K562 (cell line): ENCODE data around the gene AIG1. TPM values are rescaled to one million over a fixed set of nuclear protein-coding genes. Genes with fewer than 3 reads are reported as not detected.

Experiments
- CHAMP1 ChIP-seq: fragments of 450-650 bp; IDR thresholded peaks from 2 replicates; pipeline ENCODE4 v1.6.1; 2016; ENCODE audit warnings: mild to moderate bottlenecking
- COPS2 ChIP-seq: fragments of 450-650 bp; conservative IDR thresholded peaks from 2 replicates; pipeline ENCODE4 v1.6.1; 2016; ENCODE audit warnings: mild to moderate bottlenecking, moderate library complexity
- NFIC ChIP-seq: fragments of 450-650 bp; IDR thresholded peaks from 2 replicates; pipeline ENCODE4 v1.6.1; 2017; ENCODE audit warnings: mild to moderate bottlenecking, inconsistent platforms
- RBFOX2 ChIP-seq: fragments of 200-400 bp; formaldehyde crosslinking; IDR thresholded peaks from 2 replicates; pipeline ENCODE4 v1.6.1; 2017; ENCODE audit warnings: low read depth, mild to moderate bottlenecking, low read length, moderate library complexity
- TCF7 ChIP-seq: sonication (generic); IDR thresholded peaks from 2 replicates; pipeline ENCODE4 v1.6.1; 2016; ENCODE audit warnings: antibody characterized with exemption, borderline replicate concordance
- TFAP4 ChIP-seq: sonication (generic); formaldehyde crosslinking; IDR thresholded peaks from 2 replicates; pipeline ENCODE4 v1.8.0; 2022; ENCODE audit warnings: missing genetic modification reagents, mild to moderate bottlenecking, moderate library complexity, borderline replicate concordance
- ZHX1 ChIP-seq: fragments of 150-350 bp; conservative IDR thresholded peaks from 2 replicates; pipeline ENCODE4 v1.6.1; 2014; ENCODE audit warnings: low read length
- polyA plus RNA-seq, 8 experiments: library from polyadenylated mRNA; depleted of rRNA in 4 of 8; stranded (reverse) in 5 of 8; unstranded in 3 of 8; fragments of >200 nt; fragmentation: Nextera tagmentation in 2 of 8; fragmentation: Illumina TruSeq in 1 of 8; extraction: Ambion mirVana in 2 of 8; extraction: Trizol in 1 of 8; gene quantifications; 2 replicates each; pipeline versions ENCODE4 v1.2.1 to v1.2.3, GENCODE V29; 2011 to 2014; ENCODE audit warnings: inconsistent platforms in 1 of 8, missing spikeins in 1 of 8
- total RNA-seq, 7 experiments: library from RNA; depleted of rRNA in 6 of 7; stranded (reverse); fragments of >200 nt in 6 of 7; fragmentation: Illumina TruSeq in 2 of 7; extraction: Trizol in 2 of 7; gene quantifications; 2 replicates each; pipeline versions ENCODE4 v1.2.1 to v1.2.3, GENCODE V29; 2011 to 2021; ENCODE audit warnings: low replicate concordance in 1 of 7
- TF ChIP-seq, protein P1 (sequence below): fragments of 450-650 bp; IDR thresholded peaks from 2 replicates; pipeline ENCODE4 v1.6.1; 2016; ENCODE audit warnings: low read depth, mild to moderate bottlenecking, moderate library complexity

AIG1 gene
- total and polyA plus RNA-seq, 9 of the 15 experiments (the other 6 are each of a cell fraction or from before 2014, with no cell fraction given) = 74.8 to 333 (median 127) TPM

GRCh38 chr6:143176090-143177021, 115.7 kb downstream of the AIG1 start (continued):
- TF ChIP-seq NFIC (peak; percentile 55), COPS2 (no peak), TCF7 (no peak), RBFOX2 (peak; percentile 38; the same call in 1 of the 2 replicates), TFAP4 (CRISPR knock-in tag) (peak; percentile 38; the same call in 1 of the 2 replicates), CHAMP1 (peak; percentile 95), ZHX1 (0 out of 2 replicates have a peak, but pooled peaks have one; percentile 38)
- TF ChIP-seq, protein P1, sequence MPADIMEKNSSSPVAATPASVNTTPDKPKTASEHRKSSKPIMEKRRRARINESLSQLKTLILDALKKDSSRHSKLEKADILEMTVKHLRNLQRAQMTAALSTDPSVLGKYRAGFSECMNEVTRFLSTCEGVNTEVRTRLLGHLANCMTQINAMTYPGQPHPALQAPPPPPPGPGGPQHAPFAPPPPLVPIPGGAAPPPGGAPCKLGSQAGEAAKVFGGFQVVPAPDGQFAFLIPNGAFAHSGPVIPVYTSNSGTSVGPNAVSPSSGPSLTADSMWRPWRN = no peak
- TF ChIP-seq, all 486 proteins: peak for 16
